ENCODE results near the gene UMODL1.
"Not testable (repeated sequence)": the region's sequence is repeated elsewhere in the genome, so short reads cannot be mapped to it uniquely, and the experiment has no call there.

Gene UMODL1

GRCh38 chr21:42164818-42165217, 93.7 kb downstream of the UMODL1 start:
- H3K4me3 ChIP-seq (ENCODE audit: low read depth, low read length), result no peak overlapping the region
- DNase-seq (ENCODE audit: low read depth), result no peak

- H3K4me3 ChIP-seq (ENCODE audit: low read depth, low read length), result no peak overlapping the region
- DNase-seq (ENCODE audit: low read depth), result no peak
Observed at GRCh38 chr21:42165901-42166300, 94.8 kb downstream of the UMODL1 start.

- no peak for DNase-seq (ENCODE audit: low read depth)
- H3K4me3 ChIP-seq (ENCODE audit: low read depth, low read length), result no peak overlapping the region
Observed at GRCh38 chr21:42169758-42170157, 98.6 kb downstream of the UMODL1 start.

- DNase-seq (ENCODE audit: low read depth), result no peak
- H3K4me3 ChIP-seq (ENCODE audit: low read depth, low read length), result no peak overlapping the region
Observed at GRCh38 chr21:42171091-42172053, 100.3 kb downstream of the UMODL1 start.

GRCh38 chr21:42172596-42173483, 101.7 kb downstream of the UMODL1 start:
- DNase-seq (ENCODE audit: low read depth), result no peak
- no peak overlapping the region for H3K4me3 ChIP-seq (ENCODE audit: low read depth, low read length)

- H3K4me3 ChIP-seq (ENCODE audit: low read depth, low read length), result no peak overlapping the region
- no peak for DNase-seq (ENCODE audit: low read depth)
Observed at GRCh38 chr21:42174173-42174572, 103.1 kb downstream of the UMODL1 start.

- H3K4me3 ChIP-seq (ENCODE audit: low read depth, low read length), result no peak overlapping the region
- DNase-seq (ENCODE audit: low read depth), result no peak
Observed at GRCh38 chr21:42175110-42175710, 104.1 kb downstream of the UMODL1 start.

- DNase-seq (ENCODE audit: low read depth), result no peak
- no peak overlapping the region for H3K4me3 ChIP-seq (ENCODE audit: low read depth, low read length)
Observed at GRCh38 chr21:42176859-42177258, 105.7 kb downstream of the UMODL1 start.

- no peak for DNase-seq (ENCODE audit: low read depth)
- H3K4me3 ChIP-seq (ENCODE audit: low read depth, low read length), result no peak overlapping the region
Observed at GRCh38 chr21:42179316-42179715, 108.2 kb downstream of the UMODL1 start.

GRCh38 chr21:42180001-42180400, 108.9 kb downstream of the UMODL1 start:
- DNase-seq (ENCODE audit: low read depth), result not testable (repeated sequence)

GRCh38 chr21:42182713-42183371, 111.7 kb downstream of the UMODL1 start:
- DNase-seq (ENCODE audit: low read depth), result no peak
- no peak overlapping the region for H3K4me3 ChIP-seq (ENCODE audit: low read depth, low read length)

More at GRCh38 chr21:42180001-42180400, 108.9 kb downstream of the UMODL1 start:
- not testable (repeated sequence) for H3K4me3 ChIP-seq (ENCODE audit: low read depth, low read length)

- no peak for DNase-seq (ENCODE audit: low read depth)
- H3K4me3 ChIP-seq (ENCODE audit: low read depth, low read length), result no peak overlapping the region
Observed at GRCh38 chr21:42183374-42184266, 112.5 kb downstream of the UMODL1 start.

GRCh38 chr21:42186591-42186990, 115.5 kb downstream of the UMODL1 start:
- DNase-seq (ENCODE audit: low read depth), result no peak
- no peak overlapping the region for H3K4me3 ChIP-seq (ENCODE audit: low read depth, low read length)

GRCh38 chr21:42187976-42188653, 117.0 kb downstream of the UMODL1 start:
- H3K4me3 ChIP-seq (ENCODE audit: low read depth, low read length), result no peak overlapping the region
- no peak for DNase-seq (ENCODE audit: low read depth)

GRCh38 chr21:42188663-42189062, 117.5 kb downstream of the UMODL1 start:
- DNase-seq (ENCODE audit: low read depth), result no peak
- H3K4me3 ChIP-seq (ENCODE audit: low read depth, low read length), result no peak overlapping the region

- no peak for DNase-seq (ENCODE audit: low read depth)
- H3K4me3 ChIP-seq (ENCODE audit: low read depth, low read length), result no peak overlapping the region
Observed at GRCh38 chr21:42189431-42189830, 118.3 kb downstream of the UMODL1 start.

- DNase-seq (ENCODE audit: low read depth), result no peak
Observed at GRCh38 chr21:42189860-42190485, 118.9 kb downstream of the UMODL1 start.

More at GRCh38 chr21:42189860-42190485, 118.9 kb downstream of the UMODL1 start:
- no peak overlapping the region for H3K4me3 ChIP-seq (ENCODE audit: low read depth, low read length)
